ENCODE measurements around the gene ROBO1. TPM values are rescaled to one million over a fixed set of nuclear protein-coding genes. Genes with fewer than 3 reads are reported as not detected.

Gene ROBO1
- total RNA-seq, 2 experiments from 2014 or later, result 0.36 to 0.69 TPM

GRCh38 chr3:79729096-79729495 is 38.7 kb downstream of the ROBO1 start:
- H3K27ac ChIP-seq (ENCODE audit: low read depth in 1 of 2, low read length in 2 of 2), result no peak overlapping the region
- H3K36me3 ChIP-seq (ENCODE audit: insufficient read depth, low read length), result no peaks in the 10 kb centered on the region
- Mint-ChIP-seq H3K36me3 (ENCODE audit: low read depth) (no peaks in the 10 kb centered on the region), H3K9me3 (peaks cover 16% of the 10 kb centered on the region), H3K27me3 (no peaks in the 10 kb centered on the region), H3K4me1 (ENCODE audit: low read depth) (no peaks in the 10 kb centered on the region), H3K27ac (no peak overlapping the region), H3K4me3 (no peak overlapping the region)
- no peak overlapping the region for H3K4me3 ChIP-seq (ENCODE audit: low read length)
- no peak for TF ChIP-seq CTCF (IDR thresholded peaks at IDR 0.05)
- ATAC-seq (ENCODE audit: poor library complexity) (no peak), DNase-seq (no peak)
- ChIA-PET POLR2A (no interaction called here), CTCF (no interaction called here)
- no peaks in the 10 kb centered on the region for H3K4me1 ChIP-seq (ENCODE audit: insufficient read depth, low read length)
- no peaks in the 10 kb centered on the region for H3K27me3 ChIP-seq (ENCODE audit: control insufficient read depth in 1 of 2, insufficient read depth in 2 of 2, low read length in 2 of 2)
- H3K9me3 ChIP-seq (ENCODE audit: control insufficient read depth in 1 of 2, insufficient read depth in 1 of 2, low read length in 2 of 2), result peaks cover 0 to 9% of the 10 kb centered on the region in 2 experiments
- intact Hi-C loops (cut with DNase I, micrococcal nuclease), result no loop called here

- ATAC-seq (ENCODE audit: poor library complexity), result no peak
- Mint-ChIP-seq H3K4me1 (ENCODE audit: low read depth) (no peaks in the 10 kb centered on the region), H3K27ac (no peak overlapping the region), H3K9me3 (peaks cover 6% of the 10 kb centered on the region), H3K27me3 (no peaks in the 10 kb centered on the region), H3K36me3 (ENCODE audit: low read depth) (no peaks in the 10 kb centered on the region), H3K4me3 (no peak overlapping the region)
- no peak for DNase-seq
- Histone ChIP-seq H3K9me3 (ENCODE audit: control insufficient read depth in 1 of 2, insufficient read depth in 1 of 2, low read length in 2 of 2) (peaks cover 0 to 5% of the 10 kb centered on the region in 2 experiments), H3K4me1 (ENCODE audit: insufficient read depth, low read length) (no peaks in the 10 kb centered on the region), H3K36me3 (ENCODE audit: insufficient read depth, low read length) (no peaks in the 10 kb centered on the region), H3K27ac (ENCODE audit: low read depth in 1 of 2, low read length in 2 of 2) (no peak overlapping the region), H3K27me3 (ENCODE audit: control insufficient read depth in 1 of 2, insufficient read depth in 2 of 2, low read length in 2 of 2) (no peaks in the 10 kb centered on the region), H3K4me3 (ENCODE audit: low read length) (no peak overlapping the region)
- intact Hi-C loops (cut with DNase I, micrococcal nuclease), result no loop called here
- TF ChIP-seq CTCF (IDR thresholded peaks at IDR 0.05), result no peak
- CTCF ChIA-PET, result no interaction called here
- POLR2A ChIA-PET, result no interaction called here
Measured at GRCh38 chr3:79726786-79727185, 41.0 kb downstream of the ROBO1 start.

GRCh38 chr3:79724206-79724605 is 43.6 kb downstream of the ROBO1 start:
- Mint-ChIP-seq H3K36me3 (ENCODE audit: low read depth) (no peaks in the 10 kb centered on the region), H3K9me3 (peaks cover 3% of the 10 kb centered on the region), H3K4me3 (no peak overlapping the region), H3K27me3 (no peaks in the 10 kb centered on the region), H3K27ac (no peak overlapping the region), H3K4me1 (ENCODE audit: low read depth) (no peaks in the 10 kb centered on the region)
- POLR2A ChIA-PET, result no interaction called here
- CTCF ChIA-PET, result interaction anchor here (0.8 kb wide), 1 partner anchor 1542 kb away, joined by 4 read pairs; no protein-coding TSS in a partner anchor
- DNase-seq (no peak), ATAC-seq (ENCODE audit: poor library complexity) (no peak)
- intact Hi-C loops (cut with DNase I, micrococcal nuclease), result no loop called here
- Histone ChIP-seq H3K36me3 (ENCODE audit: insufficient read depth, low read length) (no peaks in the 10 kb centered on the region), H3K27ac (ENCODE audit: low read depth in 1 of 2, low read length in 2 of 2) (no peak overlapping the region), H3K4me1 (ENCODE audit: insufficient read depth, low read length) (no peaks in the 10 kb centered on the region), H3K4me3 (ENCODE audit: low read length) (no peak overlapping the region), H3K27me3 (ENCODE audit: control insufficient read depth in 1 of 2, insufficient read depth in 2 of 2, low read length in 2 of 2) (no peaks in the 10 kb centered on the region), H3K9me3 (ENCODE audit: control insufficient read depth in 1 of 2, insufficient read depth in 1 of 2, low read length in 2 of 2) (peaks cover 0 to 9% of the 10 kb centered on the region in 2 experiments)
- TF ChIP-seq CTCF (IDR thresholded peaks at IDR 0.05), result no peak

All from CD4-positive, alpha-beta T cell (primary cell).